Left ventricle myocardium inferior (tissue), 1 donor: Measurements from ENCODE around the gene CACNB4. TPM values are rescaled to one million over a fixed set of nuclear protein-coding genes. Genes with fewer than 3 reads are reported as not detected.

Source experiments
- DNase-seq: peaks from one replicate; pipeline ENCODE4 v3.0.0-alpha.2; 2020
- H3K27ac ChIP-seq: fragments of 200-600 bp; replicated peaks from 2 replicates; pipeline ENCODE4 v1.8.0; 2021
- H3K27me3 ChIP-seq: fragments of 200-600 bp; 2 replicates; pipeline ENCODE4 v1.8.0; 2021; ENCODE audit warnings: low read depth
- H3K36me3 ChIP-seq: fragments of 200-600 bp; 2 replicates; pipeline ENCODE4 v1.8.0; 2021
- H3K4me1 ChIP-seq: fragments of 200-600 bp; 2 replicates; pipeline ENCODE4 v1.8.0; 2021
- H3K4me3 ChIP-seq: fragments of 200-600 bp; 2 replicates; pipeline ENCODE4 v1.8.0; 2021; ENCODE audit warnings: mild to moderate bottlenecking, moderate library complexity
- H3K9me3 ChIP-seq: fragments of 200-600 bp; replicated peaks from 2 replicates; pipeline ENCODE4 v1.8.0; 2021
- CTCF ChIP-seq: fragments of 200-600 bp; IDR thresholded peaks from 2 replicates; pipeline ENCODE4 v1.8.0; 2021; ENCODE audit warnings: antibody characterized with exemption, mild to moderate bottlenecking, borderline replicate concordance
- intact Hi-C: fragments of 100-400 bp; cut with micrococcal nuclease; formaldehyde crosslinking; loops from one replicate; pipeline ENCODE4 v1.11.0; 2022
- total RNA-seq: library from RNA; stranded (reverse); fragmentation: NEBNext Ultra II Directional; extraction: Animal tissue kit (Norgen Biotek cat#: 25700); gene quantifications from one replicate; pipeline ENCODE4 v1.2.1, GENCODE V29; 2021
- donor health status: DM: no; HTN: yes; CAD: no; lungs with severe emphysema.

The CACNB4 gene
- total RNA-seq, 1 donor from 2014 or later: 0.25 TPM

- Histone ChIP-seq H3K27me3 (no peaks in the 10 kb centered on the region), H3K4me3 (peak overlapping the region; percentile 8), H3K36me3 (no peaks in the 10 kb centered on the region), H3K27ac (no peak overlapping the region), H3K4me1 (peaks cover 12% of the 10 kb centered on the region), H3K9me3 (peaks cover 4% of the 10 kb centered on the region)
- no peak for TF ChIP-seq CTCF
- DNase-seq: no peak
- intact Hi-C loops: no loop called here
Observed at GRCh38 chr2:152062125-152063091, 36.4 kb downstream of the CACNB4 start.

- DNase-seq: no peak
- Histone ChIP-seq H3K27me3 (no peaks in the 10 kb centered on the region), H3K9me3 (peaks cover 4% of the 10 kb centered on the region), H3K4me1 (peaks cover 12% of the 10 kb centered on the region), H3K27ac (no peak overlapping the region), H3K36me3 (no peaks in the 10 kb centered on the region), H3K4me3 (no peak overlapping the region)
- intact Hi-C loops: no loop called here
- TF ChIP-seq CTCF: no peak
Observed at GRCh38 chr2:152061383-152061782, 37.5 kb downstream of the CACNB4 start.

- H3K27me3 ChIP-seq: no peaks in the 10 kb centered on the region
- peaks cover 12% of the 10 kb centered on the region for H3K4me1 ChIP-seq
- TF ChIP-seq CTCF: no peak
- intact Hi-C loops: no loop called here
- H3K4me3 ChIP-seq: no peak overlapping the region
- H3K36me3 ChIP-seq: no peaks in the 10 kb centered on the region
- H3K27ac ChIP-seq: no peak overlapping the region
- peaks cover 4% of the 10 kb centered on the region for H3K9me3 ChIP-seq
- no peak for DNase-seq
Observed at GRCh38 chr2:152058655-152059054, 40.2 kb downstream of the CACNB4 start.

GRCh38 chr2:152056418-152056817, 42.4 kb downstream of the CACNB4 start:
- DNase-seq: no peak
- H3K4me3 ChIP-seq: no peak overlapping the region
- no peak for TF ChIP-seq CTCF
- peaks cover 4% of the 10 kb centered on the region for H3K9me3 ChIP-seq
- H3K4me1 ChIP-seq: no peaks in the 10 kb centered on the region
- H3K27me3 ChIP-seq: no peaks in the 10 kb centered on the region
- H3K36me3 ChIP-seq: no peaks in the 10 kb centered on the region
- H3K27ac ChIP-seq: no peak overlapping the region
- intact Hi-C loops: no loop called here

GRCh38 chr2:152055366-152056108, 43.3 kb downstream of the CACNB4 start:
- Histone ChIP-seq H3K4me3 (no peak overlapping the region), H3K27me3 (no peaks in the 10 kb centered on the region), H3K4me1 (no peaks in the 10 kb centered on the region), H3K9me3 (peaks cover 4% of the 10 kb centered on the region), H3K27ac (no peak overlapping the region), H3K36me3 (no peaks in the 10 kb centered on the region)
- TF ChIP-seq CTCF: no peak
- intact Hi-C loops: no loop called here
- no peak for DNase-seq
